Smooth muscle cell (in vitro differentiated cells): ENCODE data around the gene CHGA. TPM values are rescaled to one million over a fixed set of nuclear protein-coding genes. Genes with fewer than 3 reads are reported as not detected.

Experiments
- DNase-seq: peaks from one replicate; lab custom pipeline; 2025; ENCODE audit not compliant: unreplicated experiment; lab: John Stamatoyannopoulos, UW
- H2AFZ ChIP-seq: fragments of 200-600 bp; sonication (generic); 2 replicates; pipeline ENCODE4 v1.6.0; 2016; ENCODE audit warnings: antibody characterized with exemption, low read depth, mild to moderate bottlenecking
- H3F3A ChIP-seq: fragments of 200-600 bp; sonication (generic); 2 replicates; pipeline ENCODE4 v1.6.0; 2017; ENCODE audit warnings: antibody characterized with exemption, low read depth
- H3K27ac ChIP-seq: fragments of 200-600 bp; sonication (generic); 2 replicates; pipeline ENCODE4 v1.5.1; 2016; ENCODE audit warnings: low read depth, mild to moderate bottlenecking
- H3K27me3 ChIP-seq: fragments of 200-600 bp; sonication (generic); 2 replicates; pipeline ENCODE4 v1.6.1; 2016; ENCODE audit warnings: low read depth, mild to moderate bottlenecking
- H3K36me3 ChIP-seq: fragments of 200-600 bp; sonication (generic); 2 replicates; pipeline ENCODE4 v1.5.1; 2016; ENCODE audit warnings: low read depth
- H3K4me1 ChIP-seq: fragments of 200-600 bp; sonication (generic); 2 replicates; pipeline ENCODE4 v1.5.1; 2016; ENCODE audit warnings: low read depth
- H3K4me2 ChIP-seq: fragments of 200-600 bp; sonication (generic); 2 replicates; pipeline ENCODE4 v1.6.0; 2016; ENCODE audit warnings: mild to moderate bottlenecking
- H3K4me3 ChIP-seq: fragments of 200-600 bp; sonication (generic); 2 replicates; pipeline ENCODE4 v1.5.1; 2016; ENCODE audit warnings: mild to moderate bottlenecking
- H3K79me2 ChIP-seq: fragments of 200-600 bp; sonication (generic); 2 replicates; pipeline ENCODE4 v1.6.0; 2016; ENCODE audit warnings: low read depth, mild to moderate bottlenecking
- H3K9ac ChIP-seq: fragments of 200-600 bp; sonication (generic); 2 replicates; pipeline ENCODE4 v1.6.0; 2016; ENCODE audit warnings: low read depth
- H3K9me3 ChIP-seq: fragments of 200-600 bp; sonication (generic); replicated peaks from 2 replicates; pipeline ENCODE4 v1.5.1; 2016; ENCODE audit warnings: low read depth
- H4K20me1 ChIP-seq: fragments of 200-600 bp; sonication (generic); 2 replicates; pipeline ENCODE4 v1.6.0; 2016; ENCODE audit warnings: low read depth
- CTCF ChIP-seq: fragments of 200-600 bp; sonication (generic); IDR thresholded peaks from 2 replicates; pipeline ENCODE4 v1.5.1; 2017; ENCODE audit warnings: borderline replicate concordance, mild to moderate bottlenecking, antibody characterized with exemption; ENCODE audit not compliant: insufficient read depth, poor library complexity, severe bottlenecking
- WGBS: methylation state at CpG from one replicate; pipeline ENCODE4 v1.1.7; 2016; ENCODE audit warnings: low lambda C conversion rate; 5-methylcytosine and 5-hydroxymethylcytosine counted together
- polyA plus RNA-seq: library from polyadenylated mRNA; unstranded; fragments of >200 nt; fragmentation: Nextera tagmentation; extraction: Ambion mirVana; gene quantifications from 2 replicates; pipeline ENCODE4 v1.2.1, GENCODE V29; 2016
- total RNA-seq: library from RNA; depleted of rRNA; stranded (reverse); fragments of >200 nt; gene quantifications from 2 replicates; pipeline ENCODE4 v1.2.3, GENCODE V29; 2014

Gene CHGA
- total and polyA plus RNA-seq, 2 experiments from 2014 or later: not detected

DNA sequence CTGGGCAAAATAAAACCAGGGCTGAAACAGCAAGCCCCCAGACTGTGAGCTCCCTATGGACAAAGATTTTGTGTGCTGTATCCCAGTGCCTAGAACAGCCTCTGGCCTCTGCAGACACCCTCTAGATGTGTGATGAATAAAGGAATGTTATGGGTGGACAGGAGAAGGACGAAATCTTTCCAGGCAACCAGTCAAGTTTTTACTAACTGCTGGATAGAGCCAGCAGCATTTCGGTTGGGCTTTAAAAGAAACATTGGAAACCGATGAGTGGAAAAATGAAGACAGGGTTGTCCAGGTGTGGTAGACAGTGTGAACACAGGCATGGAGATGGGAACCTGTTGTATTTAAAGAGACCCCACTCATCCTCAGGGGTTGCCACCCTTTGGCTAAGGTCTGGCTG lies 4.0 kb downstream of the CHGA start:
- no peaks in the 10 kb centered on the region for H4K20me1 ChIP-seq
- H3K4me3 ChIP-seq: no peak overlapping the region
- no peaks in the 10 kb centered on the region for H3K9me3 ChIP-seq
- H3K4me1 ChIP-seq: no peaks in the 10 kb centered on the region
- H2AFZ ChIP-seq: no peak overlapping the region
- no peaks in the 10 kb centered on the region for H3K36me3 ChIP-seq
- WGBS: 76% methylated on average over 3 of the region's 3 CpGs
- H3K9ac ChIP-seq: no peak overlapping the region
- no peaks in the 10 kb centered on the region for H3F3A ChIP-seq
- TF ChIP-seq CTCF: no peak
- no peaks in the 10 kb centered on the region for H3K79me2 ChIP-seq
- H3K4me2 ChIP-seq: no peak overlapping the region
- DNase-seq: no peak
- H3K27ac ChIP-seq: no peak overlapping the region
- H3K27me3 ChIP-seq: peaks cover 34% of the 10 kb centered on the region

DNA sequence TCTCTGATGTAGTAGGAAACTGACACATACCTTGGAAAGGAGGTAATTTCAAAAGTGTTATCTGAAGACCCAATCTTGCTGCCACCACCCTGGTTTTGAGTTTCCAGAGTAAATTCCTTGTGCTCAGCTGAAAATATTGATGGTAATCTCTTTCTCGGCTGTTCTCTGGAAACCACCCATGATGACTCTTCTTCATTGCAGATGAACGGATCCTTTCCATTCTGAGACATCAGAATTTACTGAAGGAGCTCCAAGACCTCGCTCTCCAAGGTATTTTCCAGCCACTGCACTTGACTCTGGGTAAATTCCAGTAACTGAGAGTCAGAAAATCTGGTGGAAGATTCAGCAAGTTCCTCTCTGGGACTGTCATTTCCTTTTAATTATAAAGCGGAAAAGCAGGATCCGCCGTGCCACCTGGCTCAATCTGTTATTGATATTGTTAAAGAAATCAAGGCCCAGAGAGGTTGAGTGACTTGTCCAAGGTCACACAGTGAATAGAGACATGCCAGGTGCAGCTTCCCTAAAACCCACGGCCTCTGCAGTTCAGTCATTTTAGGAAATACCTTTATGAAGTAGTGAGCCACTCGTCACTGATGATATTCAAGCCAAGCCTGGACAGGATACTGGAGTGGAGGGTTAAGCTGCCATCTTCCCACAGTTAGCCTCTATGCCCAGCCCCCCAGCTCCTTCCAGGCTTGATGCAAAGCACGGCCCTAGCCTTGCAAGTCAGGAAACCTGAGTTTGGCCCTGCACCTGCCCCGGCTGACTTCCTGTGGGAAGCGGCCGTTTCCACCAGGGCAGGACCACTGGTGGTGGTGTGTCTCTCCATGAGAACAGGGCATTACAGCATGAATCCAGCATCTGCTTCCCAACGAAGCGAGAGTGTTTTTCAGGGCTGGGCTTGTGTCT lies 4.7 kb downstream of the CHGA start:
- no peaks in the 10 kb centered on the region for H3K36me3 ChIP-seq
- no peaks in the 10 kb centered on the region for H4K20me1 ChIP-seq
- no peaks in the 10 kb centered on the region for H3K9me3 ChIP-seq
- H3F3A ChIP-seq: no peaks in the 10 kb centered on the region
- no peak overlapping the region for H2AFZ ChIP-seq
- H3K79me2 ChIP-seq: no peaks in the 10 kb centered on the region
- no peak overlapping the region for H3K4me3 ChIP-seq
- no peak overlapping the region for H3K27ac ChIP-seq
- no peaks in the 10 kb centered on the region for H3K4me1 ChIP-seq
- no peak overlapping the region for H3K9ac ChIP-seq
- H3K4me2 ChIP-seq: no peak overlapping the region
- no peak for TF ChIP-seq CTCF
- peaks cover 27% of the 10 kb centered on the region for H3K27me3 ChIP-seq
- no peak for DNase-seq
- WGBS: 81% methylated on average over 14 of the region's 14 CpGs

GRCh38 chr14:92928258-92928629 lies 5.3 kb downstream of the CHGA start:
- TF ChIP-seq CTCF: no peak
- Histone ChIP-seq H3K79me2 (no peaks in the 10 kb centered on the region), H3F3A (no peaks in the 10 kb centered on the region), H3K4me1 (no peaks in the 10 kb centered on the region), H2AFZ (no peak overlapping the region), H3K36me3 (no peaks in the 10 kb centered on the region), H4K20me1 (no peaks in the 10 kb centered on the region), H3K9ac (no peak overlapping the region), H3K4me2 (no peak overlapping the region), H3K9me3 (no peaks in the 10 kb centered on the region), H3K27me3 (peaks cover 21% of the 10 kb centered on the region), H3K4me3 (no peak overlapping the region), H3K27ac (no peak overlapping the region)
- 61% methylated on average over 3 of the region's 3 CpGs for WGBS
- no peak for DNase-seq
